Activated CD8-positive, alpha-beta memory T cell treated with anti-CD3 and anti-CD28 coated beads, Interleukin-2, amount 10 ng/mL, durations not matched to agents 7 days and 5 days (primary cell): ENCODE data around the gene ANKRD52. TPM values are rescaled to one million over a fixed set of nuclear protein-coding genes. Genes with fewer than 3 reads are reported as not detected.

Source experiments
- ATAC-seq: fragments of 150-1000 bp; cut with Tn5 transposase; one replicate; pipeline ENCODE4 v1.10.0; 2021; ENCODE audit warnings: moderate library complexity
- CTCF ChIA-PET: fragments of 350-600 bp; sonication (Branson Sonifier 250); formaldehyde crosslinking; loops from one replicate; lab custom pipeline; 2021; ENCODE audit warnings: antibody characterized with exemption; lab: Charles Lee
- DNase-seq: peaks from one replicate; pipeline ENCODE4 v3.0.0-alpha.2; 2020
- H3K27ac Mint-ChIP-seq: one replicate; pipeline ENCODE4 v1.8.0; 2021; ENCODE audit warnings: mild to moderate bottlenecking, mixed read lengths
- H3K27me3 Mint-ChIP-seq: one replicate; pipeline ENCODE4 v1.8.0; 2021; ENCODE audit warnings: mixed read lengths
- H3K36me3 Mint-ChIP-seq: one replicate; pipeline ENCODE4 v1.8.0; 2021; ENCODE audit warnings: mild to moderate bottlenecking, mixed read lengths
- H3K4me1 Mint-ChIP-seq: one replicate; pipeline ENCODE4 v1.8.0; 2021; ENCODE audit warnings: mixed read lengths
- H3K4me3 Mint-ChIP-seq: one replicate; pipeline ENCODE4 v1.8.0; 2021; ENCODE audit warnings: mild to moderate bottlenecking, moderate library complexity, mixed read lengths
- H3K9me3 Mint-ChIP-seq: one replicate; pipeline ENCODE4 v1.8.0; 2022; ENCODE audit warnings: low read depth, mixed read lengths
- total RNA-seq, 2 experiments: library from RNA; stranded (reverse); gene quantifications; one replicate each; pipeline ENCODE4 v1.2.3, GENCODE V29; 2021

Gene ANKRD52
- total RNA-seq, 2 experiments from 2014 or later, result 66.9 to 68.3 TPM

GRCh38 chr12:56248711-56249110 lies 9.5 kb downstream of the ANKRD52 start:
- H3K27me3 Mint-ChIP-seq, result no peaks in the 10 kb centered on the region
- H3K4me3 Mint-ChIP-seq, result no peak overlapping the region
- CTCF ChIA-PET, result interaction anchor here (0.6 to 1.2 kb wide), 3 partner anchors 9 to 59 kb away, joined by 3 to 4 read pairs (median 3); partner anchors contain the start of genes ANKRD52 and SMARCC2
- H3K9me3 Mint-ChIP-seq, result no peaks in the 10 kb centered on the region
- H3K36me3 Mint-ChIP-seq, result peaks cover 19% of the 10 kb centered on the region
- peaks cover 1% of the 10 kb centered on the region for H3K4me1 Mint-ChIP-seq
- ATAC-seq (no peak), DNase-seq (no peak)
- H3K27ac Mint-ChIP-seq, result no peak overlapping the region

- Mint-ChIP-seq H3K36me3 (peaks cover 19% of the 10 kb centered on the region), H3K27ac (no peak overlapping the region), H3K9me3 (no peaks in the 10 kb centered on the region), H3K27me3 (no peaks in the 10 kb centered on the region), H3K4me3 (no peak overlapping the region), H3K4me1 (peaks cover 1% of the 10 kb centered on the region)
- DNase-seq (no peak), ATAC-seq (no peak)
- CTCF ChIA-PET, result interaction anchor here (1.2 kb wide), 2 partner anchors 14 to 58 kb away, joined by 3 read pairs; partner anchors contain the start of gene SMARCC2
Measured at GRCh38 chr12:56247923-56248322, 10.3 kb downstream of the ANKRD52 start.

DNA sequence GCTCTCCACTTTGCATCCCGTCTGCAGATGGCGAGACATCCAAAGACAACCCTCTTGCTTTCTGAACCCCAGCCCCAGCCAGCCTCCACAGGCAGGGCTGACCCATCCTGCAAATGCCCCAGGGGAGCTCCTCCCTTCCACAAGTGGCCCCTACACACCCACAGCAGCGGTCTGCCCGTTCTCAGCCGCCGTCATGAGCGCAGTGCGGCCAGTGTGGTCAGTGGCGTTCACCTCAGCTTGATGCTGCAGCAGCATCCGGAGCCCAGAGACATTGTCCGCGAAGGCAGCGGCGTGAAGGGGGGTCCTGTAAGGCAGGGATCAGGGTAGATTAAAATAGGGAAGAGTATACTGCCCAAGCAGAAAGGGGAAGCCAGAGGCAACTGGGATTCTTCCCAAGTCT lies 13.7 kb downstream of the ANKRD52 start:
- H3K27ac Mint-ChIP-seq, result no peak overlapping the region
- H3K4me3 Mint-ChIP-seq, result no peak overlapping the region
- peaks cover 14% of the 10 kb centered on the region for H3K36me3 Mint-ChIP-seq
- CTCF ChIA-PET, result no interaction called here
- no peaks in the 10 kb centered on the region for H3K4me1 Mint-ChIP-seq
- no peaks in the 10 kb centered on the region for H3K27me3 Mint-ChIP-seq
- H3K9me3 Mint-ChIP-seq, result no peaks in the 10 kb centered on the region
- no peak for ATAC-seq
- no peak for DNase-seq

DNA sequence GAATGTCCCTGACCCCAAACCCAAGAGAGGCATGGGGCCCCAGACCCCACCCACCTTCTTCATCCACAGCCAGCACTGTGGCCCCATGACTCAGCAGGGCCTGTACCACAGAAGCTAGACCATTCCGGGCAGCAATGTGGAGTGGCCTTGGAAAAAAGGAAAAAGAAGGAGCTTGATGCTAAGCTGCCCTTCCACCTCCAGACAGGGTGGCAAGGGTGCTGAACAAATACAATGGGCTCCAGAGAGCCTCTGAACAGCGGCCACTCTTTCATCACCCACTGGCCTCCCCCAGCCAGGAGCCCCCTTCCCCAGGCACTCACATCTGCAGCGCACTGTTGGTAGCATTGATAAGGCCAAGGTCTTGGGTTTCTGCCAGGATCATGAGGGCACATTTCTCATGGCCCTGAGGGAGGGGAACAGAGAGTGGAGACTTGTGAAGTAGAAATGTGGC lies 14.4 kb downstream of the ANKRD52 start:
- ATAC-seq (no peak), DNase-seq (no peak)
- H3K27me3 Mint-ChIP-seq, result no peaks in the 10 kb centered on the region
- H3K9me3 Mint-ChIP-seq, result no peaks in the 10 kb centered on the region
- H3K36me3 Mint-ChIP-seq, result peaks cover 11% of the 10 kb centered on the region
- CTCF ChIA-PET, result no interaction called here
- no peaks in the 10 kb centered on the region for H3K4me1 Mint-ChIP-seq
- H3K4me3 Mint-ChIP-seq, result no peak overlapping the region
- no peak overlapping the region for H3K27ac Mint-ChIP-seq

- DNase-seq (no peak), ATAC-seq (no peak)
- Mint-ChIP-seq H3K27me3 (no peaks in the 10 kb centered on the region), H3K4me1 (no peaks in the 10 kb centered on the region), H3K36me3 (peaks cover 11% of the 10 kb centered on the region), H3K27ac (no peak overlapping the region), H3K9me3 (no peaks in the 10 kb centered on the region), H3K4me3 (no peak overlapping the region)
- CTCF ChIA-PET, result no interaction called here
Measured at GRCh38 chr12:56242986-56243385, 15.2 kb downstream of the ANKRD52 start.

DNA sequence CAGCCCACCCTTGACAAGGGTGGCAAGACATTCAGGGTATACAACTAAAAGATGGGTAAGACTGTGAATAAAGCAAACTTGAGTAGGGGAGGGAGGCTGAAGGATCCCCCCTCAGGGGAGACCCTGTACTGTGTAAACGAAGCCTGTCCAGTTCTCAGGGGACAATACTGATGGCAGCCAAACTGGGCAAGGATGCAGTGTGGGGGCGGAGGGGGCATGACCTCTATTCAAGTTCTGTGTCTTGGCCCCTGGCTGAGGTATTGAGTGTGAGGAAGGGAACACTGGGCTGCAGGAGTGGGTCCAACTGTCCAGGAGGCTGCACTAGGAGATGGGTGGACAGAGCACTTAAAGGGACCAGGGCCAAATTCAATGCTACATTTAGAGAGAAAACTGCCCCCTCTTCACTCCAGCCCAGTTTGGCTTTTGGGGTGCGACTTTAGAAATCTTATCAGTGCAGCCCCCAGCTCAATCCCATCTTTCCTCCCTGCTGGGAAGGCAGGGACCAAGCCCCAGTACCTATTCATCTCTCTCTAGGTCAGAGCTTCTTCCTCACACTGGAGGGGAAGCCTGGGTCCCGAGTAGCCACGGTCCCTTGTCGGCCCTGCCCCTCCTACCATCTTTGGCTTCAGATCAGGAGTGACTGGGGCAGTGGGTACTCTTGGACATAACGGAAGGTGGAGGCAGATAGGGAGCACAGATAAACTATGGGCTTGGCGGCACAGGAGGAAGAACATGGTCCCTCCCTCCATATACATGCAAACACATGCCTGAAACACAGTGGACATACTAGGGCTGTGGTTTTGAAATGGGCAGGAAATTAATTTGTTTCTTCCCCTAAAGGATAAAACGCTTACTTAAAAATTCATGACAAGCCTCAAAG lies 16.5 kb downstream of the ANKRD52 start:
- no peak overlapping the region for H3K4me3 Mint-ChIP-seq
- H3K27ac Mint-ChIP-seq, result no peak overlapping the region
- no peaks in the 10 kb centered on the region for H3K9me3 Mint-ChIP-seq
- CTCF ChIA-PET, result interaction anchor here (1.4 kb wide), 1 partner anchor 32 kb away, joined by 3 read pairs; no protein-coding TSS in a partner anchor
- ATAC-seq (no peak), DNase-seq (no peak)
- H3K36me3 Mint-ChIP-seq, result peaks cover 9% of the 10 kb centered on the region
- H3K27me3 Mint-ChIP-seq, result no peaks in the 10 kb centered on the region
- no peaks in the 10 kb centered on the region for H3K4me1 Mint-ChIP-seq

- H3K36me3 Mint-ChIP-seq, result peaks cover 2% of the 10 kb centered on the region
- no peaks in the 10 kb centered on the region for H3K27me3 Mint-ChIP-seq
- no peaks in the 10 kb centered on the region for H3K4me1 Mint-ChIP-seq
- no peak for DNase-seq
- H3K27ac Mint-ChIP-seq, result no peak overlapping the region
- H3K9me3 Mint-ChIP-seq, result no peaks in the 10 kb centered on the region
- ATAC-seq, result no peak
- CTCF ChIA-PET, result interaction anchor here (1.4 kb wide), 1 partner anchor 15 kb away, joined by 4 read pairs; the partner anchor contains the start of gene RNF41
- no peak overlapping the region for H3K4me3 Mint-ChIP-seq
Measured at GRCh38 chr12:56237552-56237951, 20.6 kb downstream of the ANKRD52 start.

DNA sequence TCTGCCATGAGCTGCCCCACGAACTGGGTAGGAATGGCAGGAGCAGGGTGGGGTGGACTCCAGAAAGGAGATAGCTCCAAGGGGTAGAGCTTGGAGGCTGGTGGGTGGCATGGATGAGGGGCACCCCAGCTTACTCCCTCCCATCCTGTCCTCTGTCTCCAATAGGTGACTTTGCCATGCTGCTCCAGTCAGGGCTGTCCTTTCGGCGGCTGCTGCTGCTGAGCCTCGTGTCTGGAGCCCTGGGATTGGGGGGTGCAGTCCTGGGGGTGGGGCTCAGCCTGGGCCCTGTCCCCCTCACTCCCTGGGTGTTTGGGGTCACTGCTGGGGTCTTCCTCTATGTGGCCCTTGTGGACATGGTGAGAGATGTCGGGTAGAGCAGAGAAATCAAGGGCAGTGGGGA lies 21.2 kb downstream of the ANKRD52 start:
- H3K27ac Mint-ChIP-seq, result no peak overlapping the region
- peaks cover 2% of the 10 kb centered on the region for H3K36me3 Mint-ChIP-seq
- CTCF ChIA-PET, result interaction anchor here (0.7 to 1.6 kb wide), 3 partner anchors 11 to 227 kb away, joined by 4 to 5 read pairs (median 4); partner anchors contain the start of gene RNF41
- no peaks in the 10 kb centered on the region for H3K27me3 Mint-ChIP-seq
- no peak for DNase-seq
- ATAC-seq, result no peak
- no peaks in the 10 kb centered on the region for H3K4me1 Mint-ChIP-seq
- H3K4me3 Mint-ChIP-seq, result no peak overlapping the region
- no peaks in the 10 kb centered on the region for H3K9me3 Mint-ChIP-seq

- CTCF ChIA-PET, result interaction anchor here (0.7 to 1.6 kb wide), 3 partner anchors 10 to 228 kb away, joined by 4 to 5 read pairs (median 4); partner anchors contain the start of gene RNF41
- ATAC-seq (no peak), DNase-seq (no peak)
- Mint-ChIP-seq H3K9me3 (no peaks in the 10 kb centered on the region), H3K27me3 (no peaks in the 10 kb centered on the region), H3K36me3 (no peaks in the 10 kb centered on the region), H3K4me3 (no peak overlapping the region), H3K27ac (no peak overlapping the region), H3K4me1 (no peaks in the 10 kb centered on the region)
Measured at GRCh38 chr12:56236091-56236490, 22.1 kb downstream of the ANKRD52 start.

- H3K4me1 Mint-ChIP-seq, result no peaks in the 10 kb centered on the region
Measured at GRCh38 chr12:56234746-56235436, 23.3 kb downstream of the ANKRD52 start.

GRCh38 chr12:56231184-56231582 lies 27.0 kb downstream of the ANKRD52 start:
- ATAC-seq, result no peak
- Mint-ChIP-seq H3K27me3 (no peaks in the 10 kb centered on the region), H3K36me3 (peaks cover 4% of the 10 kb centered on the region), H3K4me1 (peaks cover 2% of the 10 kb centered on the region), H3K9me3 (no peaks in the 10 kb centered on the region), H3K27ac (no peak overlapping the region), H3K4me3 (no peak overlapping the region)
- no peak for DNase-seq
- CTCF ChIA-PET, result interaction anchor here (1.7 kb wide), 1 partner anchor 9 kb away, joined by 5 read pairs; the partner anchor contains the start of gene RNF41

More at GRCh38 chr12:56234746-56235436, 23.3 kb downstream of the ANKRD52 start:
- Mint-ChIP-seq H3K4me3 (no peak overlapping the region), H3K9me3 (no peaks in the 10 kb centered on the region), H3K27ac (no peak overlapping the region), H3K36me3 (no peaks in the 10 kb centered on the region), H3K27me3 (no peaks in the 10 kb centered on the region)
- CTCF ChIA-PET, result no interaction called here
- ATAC-seq (no peak), DNase-seq (no peak)

DNA sequence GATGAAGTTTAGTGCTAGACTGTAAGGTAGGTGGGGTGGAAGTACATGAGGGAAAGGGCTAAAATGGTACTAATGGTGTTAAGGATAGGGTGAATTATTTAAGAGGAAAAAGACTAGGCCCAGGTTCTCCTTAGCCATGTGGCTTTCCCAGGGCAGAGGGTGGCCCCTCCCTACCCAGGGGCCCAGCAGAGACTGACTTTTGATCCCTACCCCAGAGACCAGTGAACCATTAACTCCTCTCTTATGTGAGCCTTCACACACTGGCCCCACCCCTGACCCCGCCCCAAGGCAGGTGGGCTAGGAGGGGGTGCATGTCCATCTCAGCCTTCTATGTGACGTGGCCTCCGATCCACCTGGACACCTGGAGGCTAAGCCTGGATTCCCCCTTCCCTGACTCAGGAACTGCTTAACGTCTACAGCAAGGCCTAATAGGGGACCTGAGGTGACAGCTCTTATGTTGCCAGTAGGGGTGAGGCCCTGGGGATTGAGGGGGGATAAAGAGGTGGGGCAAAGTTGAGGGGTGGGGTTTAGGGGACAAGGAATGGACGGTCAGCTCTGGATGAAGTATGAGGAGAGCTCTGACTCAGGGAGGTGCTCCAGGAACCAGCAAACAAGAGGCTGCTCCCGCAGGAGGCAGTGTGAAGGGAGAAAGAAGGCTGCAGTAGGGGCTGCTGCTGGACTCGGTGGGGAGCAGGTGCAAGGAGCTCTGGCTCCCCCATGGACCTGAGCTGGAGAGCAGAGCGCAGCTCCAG lies 27.6 kb downstream of the ANKRD52 start:
- H3K4me1 Mint-ChIP-seq, result peaks cover 6% of the 10 kb centered on the region
- CTCF ChIA-PET, result interaction anchor here (1.7 kb wide), 1 partner anchor 9 kb away, joined by 5 read pairs; the partner anchor contains the start of gene RNF41
- H3K36me3 Mint-ChIP-seq, result peaks cover 7% of the 10 kb centered on the region
- no peaks in the 10 kb centered on the region for H3K9me3 Mint-ChIP-seq
- DNase-seq (no peak), ATAC-seq (no peak)
- no peak overlapping the region for H3K4me3 Mint-ChIP-seq
- no peaks in the 10 kb centered on the region for H3K27me3 Mint-ChIP-seq
- H3K27ac Mint-ChIP-seq, result no peak overlapping the region
